Daoy (cell line): ENCODE measurements around the gene SSNA1. TPM values are rescaled to one million over a fixed set of nuclear protein-coding genes. Genes with fewer than 3 reads are reported as not detected.

Experiments used
- DNase-seq: peaks from one replicate; pipeline ENCODE4 v3.0.0-alpha.2; 2015; ENCODE audit warnings: low read depth
- total RNA-seq: library from RNA; depleted of rRNA; stranded (reverse); fragments of >200 nt; shearing (Covaris generic); gene quantifications from 2 replicates; pipeline ENCODE4 v1.2.3, GENCODE V29; 2014

Gene SSNA1
- total RNA-seq, 1 experiment from 2014 or later: 169 TPM

DNA sequence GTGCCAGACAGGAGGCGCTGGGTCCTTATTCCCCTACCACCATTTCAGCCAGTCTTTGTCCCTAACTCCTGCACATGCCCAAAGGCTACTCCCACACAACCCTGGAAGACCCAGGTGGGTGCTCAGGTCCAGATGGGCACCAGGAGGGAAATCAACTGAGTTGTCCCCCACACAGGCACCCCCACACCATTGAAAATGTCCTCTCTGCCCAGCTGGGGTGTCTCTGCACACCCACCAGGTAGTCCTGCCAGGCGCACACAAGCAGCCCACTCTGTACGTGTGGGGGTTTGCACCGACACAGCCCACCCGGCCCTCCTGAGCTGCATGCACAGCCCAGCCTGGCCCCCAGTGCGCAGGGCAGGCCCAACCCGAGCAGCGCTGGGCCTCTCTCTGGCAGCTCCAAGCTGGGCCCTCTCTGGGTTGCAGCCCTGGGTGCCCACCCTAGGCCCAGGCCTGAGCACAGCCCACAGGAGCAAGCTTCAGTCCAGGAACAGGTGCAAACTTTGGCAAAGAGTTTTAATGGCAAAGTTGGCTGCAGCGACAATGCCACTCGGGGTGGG is 31.4 kb downstream of the SSNA1 start:
- no peak for DNase-seq

DNA sequence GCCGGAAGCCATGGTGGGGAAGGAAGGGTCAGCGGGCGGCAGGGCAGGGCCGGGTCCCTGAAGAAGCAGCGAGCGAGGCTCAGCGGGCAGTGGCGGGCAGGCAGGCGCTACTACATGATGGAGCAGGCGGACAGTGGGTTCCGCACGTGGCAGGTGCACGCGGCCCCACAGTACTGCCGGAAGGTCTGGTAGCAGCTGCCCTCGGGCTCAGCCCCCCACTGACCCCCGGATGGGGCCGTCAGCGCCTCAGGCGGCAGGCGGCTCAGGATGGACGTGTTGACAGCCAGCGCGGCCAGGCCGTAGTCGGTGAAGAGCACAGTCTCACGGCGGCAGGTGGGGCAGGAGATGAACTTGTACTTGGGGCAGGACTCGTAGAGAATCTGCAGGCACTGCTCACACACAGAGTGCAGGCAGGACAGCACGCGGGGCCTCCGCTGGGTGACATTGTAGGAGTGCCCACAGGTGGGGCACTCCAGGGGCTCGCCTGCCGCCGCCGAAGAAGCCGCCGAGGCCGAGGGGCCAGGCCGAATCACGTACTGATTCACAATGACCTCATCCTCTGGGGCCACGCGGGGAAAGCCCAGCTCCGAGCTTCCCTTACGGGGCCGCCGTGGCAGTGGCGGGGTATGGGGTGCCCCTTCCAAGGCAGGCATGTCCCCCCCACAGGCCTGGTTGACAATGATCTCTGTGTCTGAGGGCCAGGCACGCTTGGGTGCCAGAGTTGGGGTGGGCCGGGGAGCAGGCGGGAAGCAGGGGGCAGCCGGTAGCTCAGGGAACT is 32.0 kb downstream of the SSNA1 start:
- DNase-seq: no peak

DNA sequence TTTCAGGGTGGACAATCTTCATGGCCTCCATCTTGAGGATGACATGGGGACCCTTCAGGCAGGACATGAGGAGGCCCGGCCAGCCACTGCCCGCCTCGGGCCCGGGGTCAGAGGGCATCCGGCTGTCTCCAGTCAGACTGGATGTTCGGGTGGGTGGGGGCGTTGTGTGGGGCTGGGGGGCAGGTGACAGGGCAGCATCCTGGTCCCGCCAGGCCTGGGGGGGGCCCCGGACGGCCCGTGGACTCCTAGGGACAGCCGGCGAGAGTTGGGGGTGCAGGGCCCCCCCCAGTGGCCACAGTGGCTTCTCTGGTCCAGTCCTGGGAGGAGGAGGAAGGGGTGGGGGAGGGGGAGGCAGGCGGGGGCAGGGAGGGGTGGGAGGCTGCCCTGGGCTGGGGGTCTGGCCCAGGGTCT is 32.6 kb downstream of the SSNA1 start:
- no peak for DNase-seq

DNA sequence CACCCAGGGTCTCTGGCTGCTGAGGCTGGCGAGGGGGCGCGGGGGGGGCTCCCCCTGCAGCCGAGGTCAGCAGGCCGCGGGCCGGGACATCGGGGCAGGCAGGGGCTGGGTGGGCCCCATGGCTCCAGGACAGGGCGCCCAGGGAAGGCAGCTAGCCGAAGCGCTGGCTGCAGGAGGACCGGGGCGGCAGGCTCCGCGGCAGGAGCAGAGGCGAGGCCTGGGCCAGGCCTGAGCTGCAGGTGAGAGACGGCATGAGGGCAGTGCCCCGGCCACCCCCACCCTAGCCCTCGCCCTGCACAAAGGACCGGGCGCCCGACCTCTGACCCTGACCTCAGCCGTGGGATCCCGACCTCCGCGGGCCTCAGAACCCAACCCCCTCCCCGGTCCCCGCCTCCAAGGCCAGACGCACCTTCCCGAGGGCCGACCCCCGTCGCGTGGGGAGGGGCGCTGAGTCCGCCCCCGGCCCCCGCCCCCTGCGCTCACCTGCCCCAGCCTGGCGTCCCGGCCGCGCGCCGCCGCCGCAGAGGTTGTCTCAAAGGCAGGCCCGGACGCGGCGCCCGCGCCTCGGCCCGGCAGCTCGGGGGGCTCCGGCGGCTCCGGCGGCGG is 33.1 kb downstream of the SSNA1 start:
- no peak for DNase-seq

DNA sequence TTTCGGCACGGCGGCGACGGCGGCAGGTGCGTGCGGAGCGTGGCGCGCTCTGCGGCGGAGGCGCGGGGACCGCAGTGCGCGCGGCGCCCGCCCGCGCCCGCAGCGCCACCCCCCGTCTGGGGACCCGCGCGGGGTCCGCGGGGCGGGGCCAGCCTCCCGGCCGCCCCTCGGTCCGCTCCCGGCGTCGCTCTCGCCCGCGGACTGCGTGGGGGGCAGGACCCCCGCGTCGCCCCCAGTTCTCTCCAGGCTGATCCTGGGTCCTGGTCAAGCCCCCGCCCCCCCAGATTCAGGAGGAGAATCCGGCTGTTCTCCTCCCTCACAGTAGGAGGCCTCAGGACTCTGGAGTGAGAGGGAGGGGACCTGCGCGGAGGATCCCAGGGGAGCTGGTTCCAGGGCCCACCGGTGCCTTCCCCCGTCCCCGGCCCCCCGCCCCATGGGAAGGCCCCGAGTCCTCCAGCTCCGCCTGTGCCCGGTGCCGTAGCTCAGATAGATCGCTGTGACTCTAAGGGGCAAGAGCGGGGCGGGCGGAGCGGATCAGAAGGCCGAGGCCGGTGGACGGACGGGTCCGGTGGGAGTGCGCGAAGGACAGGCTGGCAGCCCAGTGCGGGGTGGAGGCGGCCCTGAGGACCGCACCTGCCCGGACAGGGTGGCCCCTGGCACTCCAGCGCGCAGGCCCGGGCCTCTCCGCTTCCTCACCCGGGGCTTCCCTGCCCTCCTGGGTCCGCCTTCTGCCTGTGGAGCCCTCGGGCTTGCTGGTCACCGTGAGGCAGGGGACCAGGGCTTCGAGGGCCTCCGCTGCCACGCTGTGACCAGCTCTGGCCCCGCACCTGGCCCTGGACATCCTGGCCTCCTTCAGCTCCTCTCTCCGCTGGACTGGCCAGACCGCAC is 34.0 kb downstream of the SSNA1 start, which contains the start of gene RNF208:
TSS of gene RNF208 (minus strand) at position 51 of the 888 bp plus-strand sequence. CDS start 1,028 bp downstream, outside the sequence.
- DNase-seq: no peak

DNA sequence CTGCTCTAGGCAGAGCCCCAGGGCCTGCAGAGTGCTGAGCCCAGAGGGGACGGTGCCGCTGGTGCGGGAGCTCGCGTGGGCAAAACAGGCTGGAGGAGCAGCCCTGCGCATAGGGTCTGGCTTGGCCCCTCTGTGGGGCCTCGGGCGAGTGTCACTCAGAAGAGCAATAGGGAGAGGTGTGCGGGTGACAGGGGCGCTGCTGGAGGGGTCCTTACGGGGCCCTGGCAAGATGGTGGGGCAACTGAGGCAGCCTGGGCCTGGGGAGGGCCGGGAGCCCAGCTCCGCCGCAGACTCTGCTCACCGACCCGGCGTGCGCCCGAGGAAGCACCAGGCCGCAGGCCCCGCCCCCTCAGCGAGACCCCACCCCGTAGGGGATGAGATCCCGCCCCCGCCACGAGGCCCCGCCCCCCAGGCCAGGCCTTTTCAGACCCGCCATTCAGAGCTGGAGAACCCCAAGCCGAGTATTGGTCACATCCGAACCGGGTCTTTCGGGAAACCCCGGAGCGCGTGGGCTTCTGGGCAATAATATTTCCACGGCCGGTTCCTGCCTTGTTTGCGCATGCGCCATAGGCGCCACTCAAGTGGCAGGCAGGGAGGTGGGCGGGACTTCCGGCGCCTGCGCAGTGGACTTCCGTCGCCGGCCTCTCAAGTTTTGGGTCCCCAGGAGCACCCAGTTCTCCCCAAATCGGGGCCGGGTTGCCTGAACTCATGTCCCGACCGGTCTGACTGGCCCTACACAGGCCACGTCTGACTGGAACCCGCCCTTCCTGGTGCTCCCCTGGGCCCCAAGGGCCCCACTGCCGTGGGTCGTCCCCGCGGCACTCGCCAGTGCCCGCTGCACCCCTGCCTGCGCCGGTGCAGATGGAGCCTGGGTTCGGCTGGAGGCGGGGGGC is 34.8 kb downstream of the SSNA1 start:
- DNase-seq: peak; percentile 99

DNA sequence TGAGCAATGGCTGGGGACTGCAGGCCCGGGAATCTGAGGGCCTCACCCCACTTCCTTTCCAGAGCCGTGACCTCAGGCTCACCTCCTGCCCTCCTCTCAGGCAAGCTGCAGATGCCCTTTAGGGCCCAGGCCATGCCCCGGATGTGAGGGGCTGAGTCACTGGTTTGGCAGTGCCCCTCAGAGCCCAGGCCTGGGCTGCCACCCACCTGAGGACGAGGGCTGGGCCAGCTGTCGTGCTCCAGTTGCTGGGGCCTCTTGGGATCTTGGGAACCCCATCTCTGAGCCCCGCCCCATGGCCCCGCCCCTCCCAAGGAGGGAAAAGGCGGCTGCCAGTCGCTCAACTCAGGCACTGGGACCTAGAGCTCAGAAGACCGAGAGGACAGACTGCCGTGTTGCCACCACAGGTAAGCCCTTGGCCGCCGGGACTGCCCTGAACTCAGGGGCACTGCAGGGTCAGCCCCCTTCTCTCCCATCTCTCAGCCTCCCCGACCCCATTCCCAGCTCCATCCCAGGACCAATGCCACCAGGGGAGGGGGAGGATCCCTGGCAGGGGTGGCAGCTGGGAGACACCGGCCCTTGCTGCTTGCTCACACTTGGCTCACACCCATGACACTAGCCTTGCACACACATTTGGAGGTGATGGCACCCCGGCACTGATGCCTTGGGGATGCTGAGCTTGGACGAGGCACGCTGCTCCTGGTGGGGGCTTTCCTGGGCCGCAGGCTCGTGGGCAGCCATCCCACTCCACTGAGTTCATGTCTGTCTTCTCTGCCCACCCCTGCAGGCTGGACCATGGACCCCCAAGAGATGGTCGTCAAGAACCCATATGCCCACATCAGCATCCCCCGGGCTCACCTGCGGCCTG is 36.6 kb downstream of the SSNA1 start, which contains the start of gene CYSRT1:
TSS of gene CYSRT1 (plus strand) at position 345 of the 865 bp plus-strand sequence. CDS start at position 793, 448 bp downstream.
- DNase-seq: no peak

DNA sequence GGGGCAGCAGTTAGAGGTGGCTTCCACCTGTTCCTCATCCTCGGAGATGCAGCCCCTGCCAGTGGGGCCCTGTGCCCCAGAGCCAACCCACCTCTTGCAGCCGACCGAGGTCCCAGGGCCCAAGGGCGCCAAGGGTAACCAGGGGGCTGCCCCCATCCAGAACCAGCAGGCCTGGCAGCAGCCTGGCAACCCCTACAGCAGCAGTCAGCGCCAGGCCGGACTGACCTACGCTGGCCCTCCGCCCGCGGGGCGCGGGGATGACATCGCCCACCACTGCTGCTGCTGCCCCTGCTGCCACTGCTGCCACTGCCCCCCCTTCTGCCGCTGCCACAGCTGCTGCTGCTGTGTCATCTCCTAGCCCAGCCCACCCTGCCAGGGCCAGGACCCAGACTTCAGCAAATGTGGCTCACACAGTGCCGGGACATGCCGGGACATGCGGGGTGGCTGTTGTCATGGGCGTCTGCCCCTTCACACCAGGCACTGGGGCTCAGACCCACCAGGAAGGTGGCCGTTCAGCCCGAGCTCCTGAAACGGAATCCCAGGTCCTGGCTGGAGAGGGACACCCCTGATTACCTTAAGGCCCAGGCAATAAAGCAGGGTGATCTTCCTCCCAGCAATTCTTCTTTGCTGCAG is 37.3 kb downstream of the SSNA1 start:
- DNase-seq: no peak

DNA sequence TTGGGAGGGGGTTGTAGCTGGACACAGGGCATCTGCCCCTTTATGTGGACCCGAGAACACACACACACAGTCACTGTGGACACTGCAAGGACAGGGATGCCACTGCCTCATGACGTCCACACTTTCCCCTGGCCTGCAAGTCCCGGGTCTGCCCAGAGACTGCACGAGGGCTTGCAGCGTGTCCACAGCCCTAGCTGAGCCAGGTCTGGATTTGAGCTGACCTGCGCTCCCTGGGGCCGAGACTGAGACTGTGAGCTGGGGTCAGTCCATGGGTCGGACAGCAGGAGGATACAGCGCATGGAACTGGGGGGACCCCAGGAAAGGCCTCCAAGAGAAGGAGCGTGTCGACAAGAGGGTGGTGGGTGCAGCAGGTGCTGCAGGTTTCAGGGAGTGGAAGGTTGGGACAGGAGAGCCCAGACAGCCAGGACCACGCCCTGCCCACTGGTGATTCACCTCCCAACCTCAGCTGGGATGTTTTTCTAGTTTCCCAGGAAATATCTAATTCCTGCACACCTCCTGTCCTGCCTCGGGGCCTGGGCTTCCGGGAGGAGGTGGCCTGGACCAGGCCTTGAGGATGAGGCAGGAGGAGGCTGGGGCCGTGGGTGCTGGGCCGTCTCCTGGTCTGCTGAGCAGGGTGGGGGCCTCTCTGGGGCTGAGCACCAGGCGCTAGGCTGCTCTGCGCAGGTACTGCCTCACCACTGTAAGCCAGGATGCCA is 38.0 kb downstream of the SSNA1 start:
- DNase-seq: peak; percentile 67

DNA sequence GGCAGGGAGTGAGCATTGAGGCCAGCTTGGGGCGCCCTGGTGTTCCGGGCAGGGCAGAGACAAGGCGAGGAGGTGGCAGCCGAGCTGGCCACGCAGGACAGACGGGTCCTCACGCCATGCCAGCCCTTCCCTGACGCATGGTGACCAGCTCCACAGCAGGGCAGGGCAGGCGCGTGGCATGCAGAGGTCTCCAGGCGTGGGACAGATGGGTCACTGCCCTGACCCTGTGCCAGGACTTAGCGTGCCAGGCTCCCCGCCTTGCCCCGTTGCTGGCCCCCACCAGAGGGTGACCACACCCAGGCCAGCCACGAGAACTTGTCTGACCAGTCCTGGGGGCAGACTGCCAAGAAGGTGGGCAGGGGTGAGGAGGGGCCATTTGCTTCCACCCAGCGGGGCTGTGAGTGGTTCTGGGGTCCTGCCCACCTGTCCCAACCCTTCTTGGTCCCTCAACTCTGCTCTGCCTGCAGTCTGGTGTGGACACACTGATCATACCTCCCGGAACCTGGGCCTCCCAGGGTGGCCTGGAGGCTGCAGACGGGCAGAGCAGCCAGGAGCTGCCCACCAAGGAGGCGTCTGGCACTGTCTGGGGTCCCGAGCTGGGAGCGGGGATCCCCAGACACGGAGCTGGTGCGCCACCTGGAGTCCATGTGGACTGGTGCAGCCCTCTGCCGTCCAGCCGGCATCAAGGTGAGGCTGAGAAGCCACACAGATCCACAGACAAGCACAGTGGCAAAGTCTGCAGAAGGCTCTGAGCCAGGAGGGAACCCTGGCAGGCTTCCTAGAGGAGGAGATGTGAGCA is 38.8 kb downstream of the SSNA1 start, which contains the start of gene RNF224:
TSS of gene RNF224 (plus strand) at position 449 of the 799 bp plus-strand sequence. CDS start 834 bp downstream, outside the sequence.
- peak; percentile 90 for DNase-seq

DNA sequence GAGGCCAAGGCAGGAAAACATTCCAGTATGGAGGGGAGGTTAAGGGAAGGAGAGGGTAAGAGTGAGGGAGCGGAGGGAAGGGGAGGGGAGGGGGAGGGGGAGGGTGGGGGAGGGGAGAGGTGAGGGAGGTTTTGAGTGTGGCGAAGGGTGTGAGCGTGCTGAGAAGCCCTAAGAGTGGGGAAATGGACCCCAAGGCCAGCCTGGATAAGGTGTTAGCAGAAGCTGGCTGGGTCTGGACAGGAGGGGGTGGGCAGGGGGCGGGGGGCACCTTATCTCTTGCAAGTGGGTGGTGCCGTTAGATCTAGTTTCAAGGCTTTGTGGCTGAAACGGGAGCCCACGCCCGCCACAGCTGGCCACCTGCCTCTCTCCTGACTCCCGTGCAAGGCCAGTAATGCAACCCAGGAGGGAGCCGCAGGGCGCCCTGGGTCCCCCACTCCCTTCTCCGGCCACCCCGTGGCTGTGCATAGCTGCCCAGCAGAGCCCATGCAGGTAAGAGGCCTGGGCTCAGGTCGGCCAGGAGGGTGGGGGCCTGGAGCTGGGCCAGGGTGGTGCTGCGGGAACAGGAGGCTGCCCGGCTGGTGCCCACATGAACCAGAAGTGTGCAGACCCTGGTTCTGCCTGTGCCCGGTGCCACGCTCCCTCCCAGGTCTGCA is 39.5 kb downstream of the SSNA1 start:
- no peak for DNase-seq

DNA sequence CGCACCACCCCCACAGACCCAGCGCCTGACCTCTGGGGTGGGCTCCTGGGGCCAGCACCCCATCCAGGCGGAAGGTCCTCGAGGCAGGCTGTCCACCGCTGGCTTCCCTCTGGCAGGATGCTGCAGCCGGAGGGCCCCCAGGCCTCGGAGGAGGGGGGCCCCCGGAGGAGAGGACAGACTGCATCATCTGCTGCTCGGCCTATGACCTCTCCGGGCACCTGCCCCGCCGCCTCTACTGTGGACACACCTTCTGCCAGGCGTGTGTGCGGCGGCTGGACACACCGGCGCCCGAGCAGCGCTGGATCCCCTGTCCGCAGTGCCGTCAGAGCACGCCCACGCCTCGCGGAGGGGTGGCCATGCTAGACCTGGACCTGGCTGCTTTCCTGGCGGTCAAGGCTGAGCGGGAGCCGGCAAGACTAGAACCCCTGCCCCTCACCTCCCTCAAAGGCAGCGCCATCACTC is 40.1 kb downstream of the SSNA1 start:
- no peak for DNase-seq

DNA sequence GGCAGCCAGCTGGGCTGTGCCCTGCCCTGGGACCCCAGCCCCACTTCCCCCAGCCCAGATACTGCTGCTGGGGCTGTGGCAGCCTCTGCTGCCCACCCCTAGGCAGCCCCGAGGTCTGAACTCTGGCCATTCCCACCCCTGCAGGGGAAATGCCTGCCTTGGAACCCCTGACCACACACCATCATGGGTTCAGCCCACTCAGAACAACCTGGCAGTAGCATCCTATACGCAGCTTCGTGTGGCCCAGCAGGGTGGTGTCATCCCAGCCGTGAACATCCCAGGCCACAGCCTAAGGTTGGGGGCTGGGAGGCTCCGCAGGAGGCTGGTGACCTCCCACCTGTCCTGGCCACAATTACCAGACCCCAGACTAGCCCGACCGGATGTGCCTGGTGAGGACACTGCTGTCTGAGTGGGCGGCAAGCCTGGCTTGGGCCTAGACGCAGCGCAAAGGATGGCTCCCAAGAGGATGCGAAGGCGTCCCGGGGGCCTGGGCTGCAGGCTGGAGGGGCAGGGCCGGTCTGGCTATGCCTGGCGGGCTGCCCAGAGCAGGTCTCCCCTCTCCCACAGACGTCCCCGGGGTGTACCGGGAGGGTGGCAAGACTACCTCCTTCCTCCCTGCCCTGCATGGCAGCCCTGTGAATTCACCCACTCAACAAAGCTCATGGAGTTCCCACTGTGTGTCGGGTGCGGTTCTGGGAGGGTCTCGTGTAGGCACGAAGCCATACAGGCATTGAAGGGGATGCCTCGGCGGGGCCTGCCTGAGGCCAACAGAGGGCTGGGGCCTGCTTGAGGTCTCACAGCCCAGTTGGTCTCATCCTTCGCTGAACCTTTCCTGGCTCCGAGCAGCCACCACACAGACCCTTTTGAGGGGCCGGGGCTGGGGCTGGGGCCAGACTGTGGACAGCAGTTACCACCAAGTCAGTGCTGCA is 40.8 kb downstream of the SSNA1 start:
- no peak for DNase-seq

DNA sequence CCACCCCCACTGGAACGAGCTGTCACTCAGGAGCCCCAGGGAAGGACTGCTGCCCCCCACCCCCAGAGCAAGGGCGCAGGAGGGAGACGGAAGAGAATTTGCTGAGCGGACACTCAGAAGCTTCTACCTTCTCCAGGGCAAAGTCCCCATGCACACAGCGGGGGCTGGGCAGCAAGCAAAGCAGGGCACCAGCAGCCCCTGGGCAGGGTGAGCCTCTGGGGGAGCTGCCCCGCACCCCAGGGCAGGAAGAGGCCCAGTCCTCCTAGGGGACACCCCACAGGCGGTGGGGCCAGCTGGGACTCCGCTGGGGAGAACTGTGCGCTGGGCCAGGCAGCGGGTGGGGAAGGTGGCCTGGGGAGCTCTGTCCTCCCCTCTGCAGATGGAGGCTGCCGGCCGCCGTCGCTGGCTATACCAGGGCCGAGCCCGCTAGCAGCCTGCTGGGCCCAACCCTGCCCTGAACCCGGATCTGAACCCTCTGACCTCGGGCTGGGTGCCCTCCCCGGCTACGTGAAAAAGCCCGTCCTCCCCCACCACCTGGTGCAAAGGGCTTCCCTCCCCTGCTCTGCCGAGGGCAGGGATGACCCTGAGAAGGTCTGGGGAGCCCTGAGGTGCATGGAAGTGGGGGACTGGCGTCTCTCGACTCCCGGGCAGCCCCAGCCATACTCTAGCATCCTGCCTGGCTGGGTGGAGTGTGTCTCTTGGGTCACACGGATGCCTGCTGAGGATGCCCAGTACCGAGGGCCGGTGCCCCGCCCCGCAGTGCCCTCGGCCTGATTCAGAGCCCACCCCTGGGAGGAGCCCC is 41.6 kb downstream of the SSNA1 start:
- DNase-seq: no peak
